Stromal cell of bone marrow (primary cell): Measurements from ENCODE around the gene TAOK1.

ENCODE experiments used
- DNase-seq: peaks from one replicate; pipeline ENCODE4 v3.0.0-alpha.2; 2012; ENCODE audit warnings: low read depth

TAOK1 gene

GRCh38 chr17:29595943-29596774, 206.0 kb downstream of the TAOK1 start:
- DNase-seq, result no peak

GRCh38 chr17:29596811-29597210, 206.6 kb downstream of the TAOK1 start:
- DNase-seq, result no peak

- DNase-seq, result no peak
Measured at GRCh38 chr17:29597361-29598172, 207.4 kb downstream of the TAOK1 start.
